Measurements from ENCODE around the gene POLR2I.
"Not testable (repeated sequence)": the region's sequence is repeated elsewhere in the genome, so short reads cannot be mapped to it uniquely, and the experiment has no call there.

The POLR2I gene

GRCh38 chr19:36114721-36115452, at the start of gene POLR2I:
TSS of gene POLR2I (minus strand) at chr19:36114875. CDS start at chr19:36114856, 19 bp downstream.
- DNase-seq, result peak; percentile 99

GRCh38 chr19:36163813-36164212, 49.1 kb upstream of the POLR2I start:
- no peak for DNase-seq

- no peak for DNase-seq
Observed at GRCh38 chr19:36160821-36161596, 46.3 kb upstream of the POLR2I start.

- no peak for DNase-seq
Observed at GRCh38 chr19:36153126-36153525, 38.5 kb upstream of the POLR2I start.

- DNase-seq, result no peak
Observed at GRCh38 chr19:36152352-36153091, 37.8 kb upstream of the POLR2I start, which contains the start of gene COX7A1. TSS of gene COX7A1 (minus strand) at chr19:36152447. CDS start at chr19:36152407, 40 bp downstream.

GRCh38 chr19:36152019-36152351, 37.3 kb upstream of the POLR2I start:
- no peak for DNase-seq

- DNase-seq, result no peak
Observed at GRCh38 chr19:36151144-36152018, 36.7 kb upstream of the POLR2I start.

GRCh38 chr19:36150586-36150985, 35.9 kb upstream of the POLR2I start:
- no peak for DNase-seq

GRCh38 chr19:36149673-36150406, 35.2 kb upstream of the POLR2I start:
- no peak for DNase-seq

- no peak for DNase-seq
Observed at GRCh38 chr19:36144624-36145023, 29.9 kb upstream of the POLR2I start.

- DNase-seq, result no peak
Observed at GRCh38 chr19:36142496-36142895, 27.8 kb upstream of the POLR2I start.

- DNase-seq, result no peak
Observed at GRCh38 chr19:36142046-36142445, 27.4 kb upstream of the POLR2I start.

GRCh38 chr19:36141039-36141927, 26.6 kb upstream of the POLR2I start:
- peak; percentile 73 for DNase-seq

- DNase-seq, result peak; percentile 68
Observed at GRCh38 chr19:36140304-36141038, 25.8 kb upstream of the POLR2I start.

GRCh38 chr19:36139473-36140303, 25.0 kb upstream of the POLR2I start, which contains the start of gene CAPNS1:
TSS of gene CAPNS1 (plus strand) at chr19:36140066. CDS start at chr19:36141012, 946 bp downstream.
- DNase-seq, result peak; percentile 95

GRCh38 chr19:36139120-36139472, 24.4 kb upstream of the POLR2I start:
- DNase-seq, result no peak

GRCh38 chr19:36136964-36137686, 22.4 kb upstream of the POLR2I start:
- no peak for DNase-seq

GRCh38 chr19:36134867-36135266, 20.2 kb upstream of the POLR2I start:
- not testable (repeated sequence) for DNase-seq

Data from NCI-H1105 (cell line).